NCI-H2081 (cell line): Measurements from ENCODE around the gene NCS1.

Experiments used
- DNase-seq, 2 experiments: peaks; one replicate each; lab custom pipeline; 2025; lab: John Stamatoyannopoulos, UW

NCS1 gene

DNA sequence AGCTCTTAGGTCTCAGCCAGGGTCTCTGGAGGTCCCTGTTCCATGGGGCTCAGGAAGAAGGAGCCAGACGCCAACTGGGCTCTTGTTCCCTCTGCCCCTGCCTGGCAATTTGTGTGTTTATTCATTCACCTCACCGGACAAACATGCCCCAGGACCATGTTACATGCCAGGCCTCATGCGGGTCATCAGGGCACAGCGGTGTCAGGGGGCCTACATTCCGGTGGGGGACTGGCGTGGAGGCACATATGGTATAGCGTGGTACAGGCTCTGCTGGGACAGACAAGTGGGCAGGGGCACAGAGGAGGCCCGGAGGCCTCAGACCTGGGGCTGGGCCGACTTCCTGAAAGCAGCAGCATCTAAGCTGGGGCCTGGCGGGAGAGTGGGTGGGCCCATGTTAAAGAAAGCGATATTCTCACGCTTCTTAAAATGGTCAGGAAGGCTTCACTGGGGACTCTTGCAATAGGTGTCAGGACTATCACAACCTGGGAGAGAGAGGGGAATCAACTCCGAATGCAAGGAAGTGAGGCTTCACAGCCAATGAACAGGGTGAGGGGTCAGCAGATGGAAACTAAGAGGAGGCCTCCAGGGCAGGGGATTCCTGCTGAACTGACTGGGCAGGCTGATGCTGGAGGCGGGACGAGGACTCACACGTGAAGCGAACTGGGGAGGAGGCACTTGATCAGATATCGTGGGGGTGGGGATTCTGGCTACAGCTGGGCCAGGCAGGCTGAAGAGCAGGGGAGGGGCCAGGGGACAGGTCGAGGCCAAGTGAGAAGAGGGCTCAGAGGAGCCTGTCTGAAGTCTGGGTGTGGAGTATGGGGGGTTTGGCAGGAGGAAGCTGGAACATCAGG is 41.9 kb downstream of the NCS1 start:
- no peak for DNase-seq

GRCh38 chr9:130214776-130215340 is 42.7 kb downstream of the NCS1 start:
- no peak for DNase-seq

GRCh38 chr9:130215341-130216119 is 43.3 kb downstream of the NCS1 start:
- DNase-seq = no peak

DNA sequence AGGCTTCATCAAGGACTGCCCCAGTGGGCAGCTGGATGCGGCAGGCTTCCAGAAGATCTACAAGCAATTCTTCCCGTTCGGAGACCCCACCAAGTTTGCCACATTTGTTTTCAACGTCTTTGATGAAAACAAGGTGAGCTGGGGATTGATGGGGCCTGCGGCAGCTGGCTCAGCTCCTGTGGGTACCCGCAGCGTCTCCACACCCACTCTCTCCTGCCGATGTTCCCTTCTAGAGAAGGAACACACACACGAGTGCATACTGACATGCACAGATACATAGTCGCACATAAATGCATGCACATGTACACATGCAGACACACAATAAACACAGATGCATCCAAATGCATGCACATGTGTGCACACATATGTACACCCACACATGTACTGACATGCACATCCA is 45.6 kb downstream of the NCS1 start:
- DNase-seq = no peak

DNA sequence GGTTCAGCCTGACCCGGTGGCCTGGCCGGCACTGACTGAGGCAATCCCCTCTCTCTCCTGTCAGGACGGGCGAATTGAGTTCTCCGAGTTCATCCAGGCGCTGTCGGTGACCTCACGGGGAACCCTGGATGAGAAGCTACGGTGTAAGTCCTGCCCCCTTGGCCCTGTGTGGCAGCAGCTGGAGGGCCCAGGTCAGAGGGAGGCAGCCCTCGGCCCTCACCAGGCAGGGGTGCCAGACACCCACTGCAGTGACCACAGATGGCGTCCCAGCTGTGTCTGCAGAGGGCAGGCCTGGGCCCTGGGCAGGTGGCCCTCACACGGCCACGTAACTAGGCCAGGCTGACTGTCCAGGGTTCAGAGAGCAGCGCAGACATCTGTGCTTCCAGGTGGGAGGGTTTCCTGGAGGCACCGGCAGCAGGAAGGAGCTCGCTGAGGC is 47.5 kb downstream of the NCS1 start:
- no peak for DNase-seq

DNA sequence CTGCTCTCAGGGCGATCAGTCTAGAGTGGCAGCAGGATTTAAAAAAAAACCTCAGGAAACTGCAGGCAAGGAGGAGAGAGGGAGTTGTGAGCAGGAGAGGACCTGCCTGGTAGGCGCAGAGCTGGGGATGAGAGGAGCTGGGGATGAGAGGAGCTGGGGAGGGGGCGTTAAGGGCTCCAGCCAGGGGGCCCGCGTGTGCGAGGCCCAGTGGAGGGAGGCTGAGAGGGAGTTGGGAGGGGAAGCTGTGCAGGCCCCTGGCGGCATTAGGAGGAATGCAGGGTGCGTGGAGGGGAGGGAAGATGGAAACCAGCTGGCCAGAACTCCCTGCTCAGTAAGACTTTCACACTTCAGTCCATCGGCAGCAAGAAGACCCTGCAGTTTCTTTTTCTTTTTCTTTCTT is 48.1 kb downstream of the NCS1 start:
- DNase-seq = no peak

DNA sequence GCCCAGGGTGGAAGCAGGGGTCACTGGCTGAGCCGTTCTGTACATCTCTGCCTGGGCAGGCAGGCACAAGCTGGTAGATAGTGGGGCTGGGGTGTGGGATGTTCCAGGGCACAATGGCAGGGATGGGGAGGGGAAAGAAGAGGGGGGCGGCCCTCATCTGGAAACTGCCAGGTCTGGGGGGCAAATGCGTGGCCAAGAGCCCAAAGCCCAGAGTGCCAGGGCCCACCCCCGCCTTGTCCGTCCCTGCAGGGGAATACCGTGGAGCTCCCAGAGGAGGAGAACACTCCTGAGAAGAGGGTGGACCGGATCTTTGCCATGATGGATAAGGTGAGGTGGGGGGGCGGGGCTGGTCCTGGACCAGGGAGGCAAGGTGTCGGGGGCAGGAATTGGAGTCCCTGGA is 50.6 kb downstream of the NCS1 start:
- DNase-seq = no peak

GRCh38 chr9:130225071-130225470 is 52.9 kb downstream of the NCS1 start:
- no peak for DNase-seq

- DNase-seq = no peak
Observed at GRCh38 chr9:130225586-130225985, 53.4 kb downstream of the NCS1 start.

GRCh38 chr9:130226112-130226511 is 53.9 kb downstream of the NCS1 start:
- no peak for DNase-seq

- DNase-seq = no peak
Observed at GRCh38 chr9:130227833-130228232, 55.6 kb downstream of the NCS1 start.

DNA sequence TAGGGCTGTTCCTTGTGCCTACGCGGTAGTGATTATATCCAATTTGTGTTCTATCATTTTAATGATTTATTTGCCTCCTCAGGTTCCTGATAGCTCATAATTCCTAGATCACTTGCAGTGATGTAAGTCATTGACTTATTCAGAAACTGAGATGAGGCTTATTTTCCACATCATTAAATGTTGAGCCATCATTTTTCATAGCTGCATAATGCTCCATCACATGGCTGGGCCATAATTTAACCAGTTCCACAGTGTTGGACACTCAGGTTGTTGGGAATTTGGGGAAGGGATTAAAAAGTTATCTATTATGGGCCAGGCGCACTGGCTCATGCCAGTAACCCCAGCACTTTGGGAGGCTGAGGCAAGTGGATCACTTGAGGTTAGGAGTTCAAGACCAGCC is 57.6 kb downstream of the NCS1 start:
- DNase-seq = no peak

GRCh38 chr9:130230631-130231030 is 58.4 kb downstream of the NCS1 start:
- no peak for DNase-seq

GRCh38 chr9:130232899-130233586 is 60.8 kb downstream of the NCS1 start:
- DNase-seq = no peak

DNA sequence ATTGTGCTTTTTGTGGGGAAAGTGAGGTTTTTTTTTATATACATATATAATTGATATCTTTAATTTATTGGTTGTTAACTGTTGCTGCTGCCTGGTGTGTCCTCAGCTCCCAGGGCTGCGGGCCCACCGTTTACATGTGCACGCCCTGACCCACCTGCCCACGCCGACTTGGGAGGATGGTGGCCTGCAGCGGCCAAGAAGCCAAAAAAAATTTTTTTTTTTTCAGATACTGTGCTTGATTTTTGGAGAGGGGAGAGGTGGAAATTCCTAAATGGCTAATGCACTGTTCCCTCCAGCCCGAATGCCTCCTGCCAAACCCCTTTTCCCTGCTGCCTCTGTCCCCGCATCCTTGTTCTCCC is 61.4 kb downstream of the NCS1 start:
- DNase-seq = no peak

DNA sequence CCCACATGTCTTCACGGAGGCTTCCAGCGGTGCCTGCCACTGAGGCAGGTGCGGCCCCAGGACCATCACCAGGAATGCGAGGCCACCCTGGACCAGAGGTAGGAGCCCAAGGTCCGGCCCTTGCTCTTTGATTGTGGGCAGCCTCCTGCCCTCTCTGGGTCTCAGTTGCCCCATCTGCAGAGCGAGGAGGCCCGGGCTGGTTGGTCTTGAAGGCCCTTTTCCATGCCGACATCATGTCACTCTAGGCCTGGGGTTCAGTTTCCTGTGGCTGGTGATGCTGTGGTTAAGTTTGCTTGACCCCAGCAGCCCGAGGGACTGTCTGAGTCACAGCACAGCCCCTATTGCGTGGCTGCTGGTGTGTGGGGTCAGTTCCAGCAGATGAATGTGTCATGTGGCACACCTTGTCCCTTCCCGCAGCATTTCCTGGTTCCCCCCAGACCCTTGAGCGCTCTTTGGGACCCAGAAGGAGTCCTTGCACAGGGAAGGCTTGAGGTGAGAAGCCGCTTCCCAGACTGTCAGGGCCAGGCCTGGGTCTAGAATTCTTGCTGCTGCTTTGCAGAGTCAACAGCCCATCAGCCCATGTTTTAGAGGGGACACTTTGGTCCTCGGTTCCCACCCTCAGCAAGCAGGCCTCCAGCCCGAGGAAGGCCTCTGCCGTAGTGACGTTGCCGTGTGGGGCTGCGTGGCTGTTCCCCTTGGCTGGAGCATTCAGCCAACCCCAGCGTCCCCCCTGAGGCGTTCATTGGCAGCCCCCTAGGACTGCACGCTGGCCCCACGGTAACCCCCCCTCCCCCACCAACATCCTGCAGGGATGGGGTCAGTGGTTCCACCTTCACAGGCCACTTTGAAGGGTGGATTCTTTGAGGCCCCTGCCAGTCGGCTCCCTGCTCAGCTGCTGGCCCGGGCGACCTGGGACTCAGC is 62.4 kb downstream of the NCS1 start:
- DNase-seq = no peak

DNA sequence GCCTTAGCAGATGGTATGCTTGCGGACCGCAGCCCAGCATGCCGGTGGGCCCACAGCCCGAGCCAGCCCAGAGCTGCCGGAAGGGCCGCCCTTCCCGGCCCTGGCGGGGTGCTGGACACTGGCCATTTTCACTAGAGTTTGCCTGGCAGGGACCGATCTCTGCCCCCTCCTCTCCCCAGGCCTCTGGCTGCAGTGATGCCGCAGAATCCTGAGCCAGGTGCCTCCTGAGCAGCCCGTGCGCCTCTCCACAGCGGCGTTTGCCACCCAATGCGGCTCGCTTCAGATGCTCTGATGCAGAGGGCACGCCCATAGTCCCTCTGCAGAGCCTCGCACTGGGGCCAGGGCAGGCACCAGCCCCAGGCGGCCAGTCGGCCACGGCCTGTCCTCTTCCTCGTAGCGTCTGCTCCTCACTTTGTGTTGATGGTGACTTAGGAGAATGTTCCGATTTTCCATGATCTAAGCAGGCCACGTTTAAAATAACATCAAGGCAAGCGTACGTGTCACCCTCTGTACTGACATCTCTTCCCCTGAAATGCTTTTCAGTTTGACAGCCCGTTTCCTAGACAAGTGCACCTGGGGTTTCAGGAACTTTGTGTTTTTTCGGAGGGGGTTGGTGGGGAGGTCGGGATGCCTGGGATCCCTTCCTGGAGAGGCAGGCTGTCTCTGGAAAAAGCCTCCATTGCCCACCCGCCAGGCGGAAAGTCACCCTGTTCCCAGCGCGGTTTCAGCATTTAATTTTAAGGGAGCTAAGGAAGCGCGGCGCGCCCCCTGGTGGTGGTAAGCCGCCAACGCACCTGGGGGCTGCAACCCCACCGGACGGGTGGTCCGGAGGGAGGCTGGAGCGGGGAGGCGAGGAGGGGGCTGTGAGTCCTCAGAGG is 63.6 kb downstream of the NCS1 start:
- DNase-seq = peak; percentile 49 to 69

DNA sequence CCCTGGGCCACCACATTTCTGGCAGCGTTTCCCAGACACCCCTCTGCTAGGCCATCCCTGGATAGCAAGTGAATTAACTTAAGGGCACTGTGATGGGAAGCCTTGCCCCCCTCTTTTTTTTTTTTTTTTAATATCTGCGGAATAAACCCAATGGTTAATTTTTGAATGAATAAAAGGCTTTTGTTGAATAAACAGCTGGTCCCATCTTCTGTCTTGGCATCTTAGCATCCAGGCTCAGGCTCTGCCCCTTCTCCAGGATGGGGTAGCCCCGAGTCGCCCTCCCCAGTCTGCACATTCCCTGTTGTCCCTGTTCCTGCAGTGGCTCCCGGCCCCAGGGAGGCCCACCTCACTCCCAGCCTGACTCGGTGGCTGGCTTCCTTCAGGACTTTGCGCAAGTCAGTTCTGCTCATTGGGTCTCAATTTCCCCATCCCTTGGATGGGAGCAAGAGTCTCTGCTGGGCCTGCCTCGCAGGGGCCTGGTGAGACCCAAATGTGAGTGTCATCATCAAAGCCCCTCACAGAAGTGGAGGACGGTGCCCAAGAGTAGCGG is 64.3 kb downstream of the NCS1 start:
- no peak for DNase-seq

- no peak for DNase-seq
Observed at GRCh38 chr9:130237076-130237475, 64.9 kb downstream of the NCS1 start.
